OCI-LY1 (cell line): ENCODE results near the gene PPP1R14B.
A peak's percentile ranks its signal among the peaks of the same experiment; 100 is the strongest.

Experiments used
- H2AFZ ChIP-seq: fragments of 200-600 bp; sonication (generic), shearing (Covaris generic); 2 replicates; pipeline ENCODE4 v1.6.0; 2014; ENCODE audit warnings: antibody characterized with exemption, mild to moderate bottlenecking, low read length
- H3F3A ChIP-seq: fragments of 200-600 bp; sonication (generic), shearing (Covaris generic); 2 replicates; pipeline ENCODE4 v1.6.0; 2014; ENCODE audit warnings: mild to moderate bottlenecking, antibody characterized with exemption, low read length, moderate library complexity; ENCODE audit not compliant: insufficient read depth
- H3K27ac ChIP-seq: fragments of 200-600 bp; sonication (generic); 2 replicates; pipeline ENCODE4 v1.5.1; 2014; ENCODE audit warnings: low read length, mixed run types, mild to moderate bottlenecking, low read depth; ENCODE audit not compliant: poor library complexity, severe bottlenecking
- H3K27me3 ChIP-seq: fragments of 200-600 bp; sonication (generic); 2 replicates; pipeline ENCODE4 v1.6.0; 2014; ENCODE audit warnings: antibody characterized with exemption, mild to moderate bottlenecking, low read length, moderate library complexity; ENCODE audit not compliant: insufficient read depth
- H3K36me3 ChIP-seq: fragments of 200-600 bp; sonication (generic); 2 replicates; pipeline ENCODE4 v1.6.1; 2014; ENCODE audit warnings: mild to moderate bottlenecking, antibody characterized with exemption, low read length, moderate library complexity, mixed read lengths; ENCODE audit not compliant: insufficient read depth
- H3K4me1 ChIP-seq: fragments of 200-600 bp; sonication (generic); 2 replicates; pipeline ENCODE4 v1.5.1; 2014; ENCODE audit warnings: mild to moderate bottlenecking, low read length, moderate library complexity; ENCODE audit not compliant: insufficient read depth, severe bottlenecking
- H3K4me2 ChIP-seq: fragments of 200-600 bp; sonication (generic), shearing (Covaris generic); 2 replicates; pipeline ENCODE4 v1.6.1; 2014; ENCODE audit warnings: low read length
- H3K4me3 ChIP-seq: fragments of 200-600 bp; sonication (generic); 2 replicates; pipeline ENCODE4 v1.5.1; 2014; ENCODE audit warnings: low read length, low read depth, mild to moderate bottlenecking, mixed read lengths; ENCODE audit not compliant: poor library complexity, severe bottlenecking
- H3K79me2 ChIP-seq: fragments of 200-600 bp; shearing (Covaris generic); 2 replicates; pipeline ENCODE4 v1.6.1; 2016; ENCODE audit warnings: mixed run types, low read length, mixed read lengths; ENCODE audit not compliant: insufficient read depth
- H3K9ac ChIP-seq: fragments of 200-600 bp; sonication (generic), shearing (Covaris generic); 2 replicates; pipeline ENCODE4 v1.6.1; 2014; ENCODE audit warnings: mild to moderate bottlenecking, low read length, mixed read lengths
- H3K9me2 ChIP-seq: fragments of 200-600 bp; sonication (generic), shearing (Covaris generic); 2 replicates; pipeline ENCODE4 v1.6.1; 2014; ENCODE audit warnings: low read depth, mild to moderate bottlenecking, low read length, mixed read lengths
- H3K9me3 ChIP-seq: fragments of 200-600 bp; shearing (Covaris generic); 2 replicates; pipeline ENCODE4 v1.6.1; 2014; ENCODE audit warnings: low read length, mixed read lengths
- H4K20me1 ChIP-seq: fragments of 200-600 bp; sonication (generic), shearing (Covaris generic); 2 replicates; pipeline ENCODE4 v1.6.0; 2016; ENCODE audit warnings: mild to moderate bottlenecking, low read length; ENCODE audit not compliant: insufficient read depth
- EZH2 ChIP-seq: fragments of 200-600 bp; sonication (generic), shearing (Covaris generic); IDR thresholded peaks from 2 replicates; pipeline ENCODE4 v1.8.0; 2017; ENCODE audit warnings: borderline replicate concordance, mixed run types, mild to moderate bottlenecking, antibody characterized with exemption, low read length, moderate library complexity, mixed read lengths
- TF ChIP-seq, protein P1 (sequence below): fragments of 200-600 bp; sonication (generic), shearing (Covaris generic); IDR thresholded peaks from 2 replicates; pipeline ENCODE4 v1.5.1; 2017; ENCODE audit warnings: mild to moderate bottlenecking, antibody characterized with exemption, low read length, moderate library complexity, mixed read lengths

PPP1R14B gene

DNA sequence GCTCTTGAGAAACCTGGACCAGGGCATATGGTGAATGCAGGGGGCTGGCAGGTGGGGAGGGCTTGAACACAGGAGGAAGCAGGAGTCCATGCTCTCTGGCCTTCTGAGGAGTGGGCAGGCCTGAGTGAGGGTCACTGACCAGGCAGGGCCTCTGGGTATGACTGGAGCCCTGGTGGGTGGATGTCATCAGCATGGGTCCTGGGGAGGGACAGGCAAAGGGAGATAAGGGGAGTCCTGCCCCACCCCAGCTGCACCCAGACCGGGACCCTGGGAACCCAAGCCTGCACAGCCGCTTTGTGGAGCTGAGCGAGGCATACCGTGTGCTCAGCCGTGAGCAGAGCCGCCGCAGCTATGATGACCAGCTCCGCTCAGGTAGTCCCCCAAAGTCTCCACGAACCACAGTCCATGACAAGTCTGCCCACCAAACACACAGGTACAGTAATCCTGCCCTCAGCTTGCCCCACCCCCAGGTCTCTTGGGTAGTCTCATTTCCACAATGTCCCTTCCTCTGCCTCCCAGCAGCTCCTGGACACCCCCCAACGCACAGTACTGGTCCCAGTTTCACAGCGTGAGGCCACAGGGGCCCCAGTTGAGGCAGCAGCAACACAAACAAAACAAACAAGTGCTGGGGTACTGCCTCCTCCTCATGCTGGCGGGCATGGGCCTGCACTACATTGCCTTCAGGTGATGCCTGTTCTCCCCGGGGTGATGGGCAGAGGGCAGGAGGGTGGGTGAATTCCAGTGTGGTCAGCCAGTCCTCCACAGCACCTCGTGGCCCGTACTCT, 14.4 kb downstream of the PPP1R14B start:
- Histone ChIP-seq H3K9me2 (no peaks in the 10 kb centered on the region), H3K9ac (no peak overlapping the region), H3F3A (no peaks in the 10 kb centered on the region), H3K27me3 (no peaks in the 10 kb centered on the region), H4K20me1 (no peaks in the 10 kb centered on the region), H3K4me2 (no peak overlapping the region; the same call in 1 of the 2 replicates), H3K79me2 (no peaks in the 10 kb centered on the region), H2AFZ (no peak overlapping the region), H3K36me3 (peaks cover 5% of the 10 kb centered on the region; the same call in 1 of the 2 replicates), H3K4me1 (peaks cover 59% of the 10 kb centered on the region), H3K27ac (no peak overlapping the region), H3K4me3 (no peak overlapping the region), H3K9me3 (no peaks in the 10 kb centered on the region)
- no peak for TF ChIP-seq EZH2
- TF ChIP-seq, protein P1, sequence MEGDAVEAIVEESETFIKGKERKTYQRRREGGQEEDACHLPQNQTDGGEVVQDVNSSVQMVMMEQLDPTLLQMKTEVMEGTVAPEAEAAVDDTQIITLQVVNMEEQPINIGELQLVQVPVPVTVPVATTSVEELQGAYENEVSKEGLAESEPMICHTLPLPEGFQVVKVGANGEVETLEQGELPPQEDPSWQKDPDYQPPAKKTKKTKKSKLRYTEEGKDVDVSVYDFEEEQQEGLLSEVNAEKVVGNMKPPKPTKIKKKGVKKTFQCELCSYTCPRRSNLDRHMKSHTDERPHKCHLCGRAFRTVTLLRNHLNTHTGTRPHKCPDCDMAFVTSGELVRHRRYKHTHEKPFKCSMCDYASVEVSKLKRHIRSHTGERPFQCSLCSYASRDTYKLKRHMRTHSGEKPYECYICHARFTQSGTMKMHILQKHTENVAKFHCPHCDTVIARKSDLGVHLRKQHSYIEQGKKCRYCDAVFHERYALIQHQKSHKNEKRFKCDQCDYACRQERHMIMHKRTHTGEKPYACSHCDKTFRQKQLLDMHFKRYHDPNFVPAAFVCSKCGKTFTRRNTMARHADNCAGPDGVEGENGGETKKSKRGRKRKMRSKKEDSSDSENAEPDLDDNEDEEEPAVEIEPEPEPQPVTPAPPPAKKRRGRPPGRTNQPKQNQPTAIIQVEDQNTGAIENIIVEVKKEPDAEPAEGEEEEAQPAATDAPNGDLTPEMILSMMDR, result no peak

DNA sequence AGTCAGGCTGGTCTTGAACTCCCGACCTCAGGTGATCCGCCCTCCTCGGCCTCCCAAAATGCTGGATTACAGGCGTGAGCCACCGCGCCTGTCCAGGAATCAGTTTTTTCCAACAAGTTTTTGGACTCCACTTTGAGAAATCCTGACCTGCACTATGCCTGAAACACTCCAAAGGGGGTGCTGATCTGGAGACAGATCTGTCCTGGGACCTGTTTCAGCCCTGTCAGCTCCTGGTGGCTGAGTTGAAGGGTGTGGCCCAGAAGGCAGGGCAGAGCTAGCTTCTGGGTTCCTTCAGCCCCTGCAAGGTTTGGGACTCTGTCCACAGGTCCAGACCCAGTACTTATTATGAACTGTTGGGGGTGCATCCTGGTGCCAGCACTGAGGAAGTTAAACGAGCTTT, 15.2 kb downstream of the PPP1R14B start:
- H3K27me3 ChIP-seq, result no peaks in the 10 kb centered on the region
- H2AFZ ChIP-seq, result no peak overlapping the region
- no peak overlapping the region for H3K9ac ChIP-seq
- H3K4me2 ChIP-seq, result peak overlapping the region; percentile 79; the same call in 1 of the 2 replicates
- peaks cover 60% of the 10 kb centered on the region for H3K4me1 ChIP-seq
- no peaks in the 10 kb centered on the region for H3F3A ChIP-seq
- no peaks in the 10 kb centered on the region for H3K9me2 ChIP-seq
- H3K9me3 ChIP-seq, result no peaks in the 10 kb centered on the region
- H3K27ac ChIP-seq, result no peak overlapping the region
- peak overlapping the region; percentile 68 for H3K4me3 ChIP-seq
- peaks cover 5% of the 10 kb centered on the region; the same call in 1 of the 2 replicates for H3K36me3 ChIP-seq
- H4K20me1 ChIP-seq, result no peaks in the 10 kb centered on the region
- no peaks in the 10 kb centered on the region for H3K79me2 ChIP-seq
- TF ChIP-seq, protein P1, result no peak
- no peak for TF ChIP-seq EZH2

DNA sequence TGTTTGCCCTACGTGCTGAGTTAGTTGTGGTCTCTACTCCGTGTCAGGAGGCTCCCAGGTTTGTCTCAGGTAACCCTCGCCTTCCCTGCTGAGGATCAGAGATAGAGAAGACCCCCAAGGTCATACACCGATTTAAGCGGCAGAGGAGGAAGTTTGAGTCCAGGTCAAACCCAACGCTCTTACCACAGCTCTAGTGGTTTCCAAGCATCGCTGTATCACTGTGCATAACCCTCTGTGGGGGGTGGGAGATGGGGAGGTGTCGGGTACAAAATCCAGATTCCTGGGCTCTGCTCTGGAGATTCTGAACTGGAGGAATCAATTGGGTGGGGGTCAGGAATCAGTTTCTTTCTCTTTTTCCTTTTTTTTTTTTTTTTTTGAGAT, 15.8 kb downstream of the PPP1R14B start:
- H3K4me2 ChIP-seq, result peak overlapping the region; percentile 79

More for the DNA sequence above, 15.8 kb downstream of the PPP1R14B start:
- TF ChIP-seq, protein P1, result no peak
- no peak for TF ChIP-seq EZH2
- no peaks in the 10 kb centered on the region for H4K20me1 ChIP-seq
- no peaks in the 10 kb centered on the region for H3K9me3 ChIP-seq
- no peak overlapping the region for H2AFZ ChIP-seq
- peak overlapping the region; percentile 71 for H3K9ac ChIP-seq
- no peaks in the 10 kb centered on the region for H3K27me3 ChIP-seq
- no peaks in the 10 kb centered on the region for H3K9me2 ChIP-seq
- peaks cover 61% of the 10 kb centered on the region for H3K4me1 ChIP-seq
- peak overlapping the region; percentile 68 for H3K4me3 ChIP-seq
- peaks cover 5% of the 10 kb centered on the region; the same call in 1 of the 2 replicates for H3K36me3 ChIP-seq
- no peaks in the 10 kb centered on the region for H3F3A ChIP-seq
- peak overlapping the region; percentile 79 for H3K27ac ChIP-seq
- no peaks in the 10 kb centered on the region for H3K79me2 ChIP-seq
